ENCODE results near the gene BCL3.

The BCL3 gene

DNA sequence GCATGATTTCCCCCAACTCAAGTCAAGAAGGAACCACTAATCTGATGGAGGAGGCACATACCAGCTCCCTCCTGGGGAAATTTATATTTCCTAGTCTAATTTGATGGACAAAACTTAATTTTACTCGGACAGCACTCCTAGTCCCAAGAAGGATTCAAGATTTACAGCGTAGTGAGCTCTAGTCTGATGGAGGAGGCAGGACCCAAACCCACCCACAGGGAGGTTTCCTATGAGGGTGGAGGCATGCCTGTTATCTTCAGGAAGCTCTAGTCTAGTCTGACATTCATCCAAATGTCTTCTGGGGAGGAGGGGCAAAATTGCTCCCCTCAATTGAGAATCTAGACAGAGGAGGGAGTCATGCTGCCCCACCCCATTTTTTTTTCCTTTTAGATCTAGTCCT is 10.4 kb upstream of the BCL3 start:
- Histone ChIP-seq H4K20me1 (ENCODE audit: insufficient read depth) (no peaks in the 10 kb centered on the region), H3K36me3 (ENCODE audit: insufficient read depth) (no peaks in the 10 kb centered on the region), H3K27me3 (ENCODE audit: insufficient read depth, low read depth) (no peaks in the 10 kb centered on the region), H3K79me2 (ENCODE audit: insufficient read depth, low read depth) (no peaks in the 10 kb centered on the region), H2AFZ (ENCODE audit: low read depth) (no peak overlapping the region), H3K27ac (no peak overlapping the region), H3K9ac (no peak overlapping the region), H3K4me2 (no peak overlapping the region), H3K4me3 (IDR thresholded peaks at IDR 0.05; ENCODE audit: insufficient read depth, low read depth, low read length) (no peak overlapping the region), H3K4me1 (ENCODE audit: low read depth, poor library complexity, severe bottlenecking) (peaks cover 45% of the 10 kb centered on the region)
- TF ChIP-seq, protein P1, sequence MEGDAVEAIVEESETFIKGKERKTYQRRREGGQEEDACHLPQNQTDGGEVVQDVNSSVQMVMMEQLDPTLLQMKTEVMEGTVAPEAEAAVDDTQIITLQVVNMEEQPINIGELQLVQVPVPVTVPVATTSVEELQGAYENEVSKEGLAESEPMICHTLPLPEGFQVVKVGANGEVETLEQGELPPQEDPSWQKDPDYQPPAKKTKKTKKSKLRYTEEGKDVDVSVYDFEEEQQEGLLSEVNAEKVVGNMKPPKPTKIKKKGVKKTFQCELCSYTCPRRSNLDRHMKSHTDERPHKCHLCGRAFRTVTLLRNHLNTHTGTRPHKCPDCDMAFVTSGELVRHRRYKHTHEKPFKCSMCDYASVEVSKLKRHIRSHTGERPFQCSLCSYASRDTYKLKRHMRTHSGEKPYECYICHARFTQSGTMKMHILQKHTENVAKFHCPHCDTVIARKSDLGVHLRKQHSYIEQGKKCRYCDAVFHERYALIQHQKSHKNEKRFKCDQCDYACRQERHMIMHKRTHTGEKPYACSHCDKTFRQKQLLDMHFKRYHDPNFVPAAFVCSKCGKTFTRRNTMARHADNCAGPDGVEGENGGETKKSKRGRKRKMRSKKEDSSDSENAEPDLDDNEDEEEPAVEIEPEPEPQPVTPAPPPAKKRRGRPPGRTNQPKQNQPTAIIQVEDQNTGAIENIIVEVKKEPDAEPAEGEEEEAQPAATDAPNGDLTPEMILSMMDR (conservative IDR thresholded peaks at IDR 0.05; ENCODE audit: low read depth, low read length), result no peak

DNA sequence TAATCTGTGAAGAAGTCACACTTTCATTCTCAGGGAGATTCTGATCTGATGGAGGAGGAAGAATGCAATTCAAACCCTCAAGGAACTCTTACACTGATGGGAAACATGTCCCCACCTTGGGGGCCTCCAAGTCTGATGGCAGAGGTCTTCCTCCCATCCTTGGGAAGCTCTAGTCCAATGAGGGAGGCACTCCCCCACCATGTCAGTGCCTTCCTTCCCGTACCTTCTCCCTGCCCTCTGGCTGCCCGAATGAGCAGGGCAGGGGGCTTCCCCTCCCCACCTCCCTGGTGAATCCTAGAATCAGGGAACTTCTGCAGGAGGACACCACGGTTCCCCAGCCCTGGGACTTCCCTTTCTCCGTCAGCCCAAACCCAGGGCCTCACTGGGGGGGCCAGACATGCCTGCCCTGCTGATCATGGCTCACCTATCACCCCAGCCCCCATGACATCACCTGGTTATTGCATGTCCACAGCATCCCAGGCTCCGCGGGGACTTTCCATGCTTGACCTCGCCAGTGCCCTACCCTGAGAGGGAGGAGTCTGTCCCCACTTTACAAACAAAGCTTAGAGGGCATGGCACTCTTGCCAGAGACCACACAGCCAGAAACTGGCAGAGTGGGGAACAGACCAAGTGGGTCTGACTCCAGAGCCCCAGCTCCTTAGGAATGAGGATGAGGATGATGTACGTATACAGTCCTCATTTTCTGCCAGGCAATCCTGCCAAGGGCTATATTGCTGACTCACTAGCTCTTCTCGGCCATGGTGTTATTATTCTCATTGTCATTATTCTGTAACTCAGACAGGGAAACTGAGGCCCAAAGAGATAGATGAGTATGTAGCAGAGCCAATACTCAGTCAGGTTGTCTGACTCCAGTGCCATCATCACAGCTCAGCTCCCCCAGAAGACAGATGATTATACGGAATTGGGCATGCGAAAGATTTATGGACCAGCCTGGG is 9.6 kb upstream of the BCL3 start:
- Histone ChIP-seq H3K27ac (no peak overlapping the region), H3K9ac (no peak overlapping the region), H4K20me1 (ENCODE audit: insufficient read depth) (no peaks in the 10 kb centered on the region), H3K27me3 (ENCODE audit: insufficient read depth, low read depth) (no peaks in the 10 kb centered on the region), H2AFZ (ENCODE audit: low read depth) (no peak overlapping the region), H3K4me2 (peak overlapping the region; percentile 17; the same call in 1 of the 2 replicates), H3K4me3 (IDR thresholded peaks at IDR 0.05; ENCODE audit: insufficient read depth, low read depth, low read length) (no peak overlapping the region), H3K4me1 (ENCODE audit: low read depth, poor library complexity, severe bottlenecking) (peaks cover 47% of the 10 kb centered on the region), H3K36me3 (ENCODE audit: insufficient read depth) (no peaks in the 10 kb centered on the region), H3K79me2 (ENCODE audit: insufficient read depth, low read depth) (no peaks in the 10 kb centered on the region)
- TF ChIP-seq, protein P1 (conservative IDR thresholded peaks at IDR 0.05; ENCODE audit: low read depth, low read length), result no peak

DNA sequence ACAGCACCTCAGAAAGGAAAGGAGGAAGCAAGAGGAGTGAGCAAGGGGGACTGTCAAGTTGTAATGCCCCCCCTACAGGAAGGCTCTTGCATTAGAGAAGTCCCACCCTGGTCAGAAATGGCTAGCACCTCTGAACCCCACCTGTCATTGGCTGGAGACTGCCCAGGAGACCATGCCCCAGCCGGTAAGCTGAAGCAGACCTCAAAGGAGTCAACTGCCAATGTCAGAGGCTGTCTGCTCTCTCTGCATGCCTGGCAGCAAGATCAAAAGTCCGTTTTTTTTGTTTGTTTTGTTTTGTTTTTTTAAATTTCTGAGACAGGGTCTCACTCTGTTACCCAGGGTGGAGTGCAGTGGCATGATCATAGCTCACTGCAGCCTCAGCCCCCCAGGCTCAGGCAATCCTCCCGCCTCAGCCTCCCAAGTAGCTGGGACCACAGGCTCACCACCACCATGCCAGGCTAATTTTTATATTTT is 8.1 kb upstream of the BCL3 start:
- Histone ChIP-seq H3K9ac (no peak overlapping the region), H4K20me1 (ENCODE audit: insufficient read depth) (no peaks in the 10 kb centered on the region), H3K4me3 (IDR thresholded peaks at IDR 0.05; ENCODE audit: insufficient read depth, low read depth, low read length) (no peak overlapping the region), H3K4me2 (no peak overlapping the region), H3K36me3 (ENCODE audit: insufficient read depth) (no peaks in the 10 kb centered on the region), H2AFZ (ENCODE audit: low read depth) (no peak overlapping the region), H3K27me3 (ENCODE audit: insufficient read depth, low read depth) (no peaks in the 10 kb centered on the region), H3K4me1 (ENCODE audit: low read depth, poor library complexity, severe bottlenecking) (peaks cover 42% of the 10 kb centered on the region), H3K79me2 (ENCODE audit: insufficient read depth, low read depth) (no peaks in the 10 kb centered on the region), H3K27ac (no peak overlapping the region)
- TF ChIP-seq, protein P1 (conservative IDR thresholded peaks at IDR 0.05; ENCODE audit: low read depth, low read length), result 0 out of 2 replicates have a peak, but pooled peaks have one; percentile 15

DNA sequence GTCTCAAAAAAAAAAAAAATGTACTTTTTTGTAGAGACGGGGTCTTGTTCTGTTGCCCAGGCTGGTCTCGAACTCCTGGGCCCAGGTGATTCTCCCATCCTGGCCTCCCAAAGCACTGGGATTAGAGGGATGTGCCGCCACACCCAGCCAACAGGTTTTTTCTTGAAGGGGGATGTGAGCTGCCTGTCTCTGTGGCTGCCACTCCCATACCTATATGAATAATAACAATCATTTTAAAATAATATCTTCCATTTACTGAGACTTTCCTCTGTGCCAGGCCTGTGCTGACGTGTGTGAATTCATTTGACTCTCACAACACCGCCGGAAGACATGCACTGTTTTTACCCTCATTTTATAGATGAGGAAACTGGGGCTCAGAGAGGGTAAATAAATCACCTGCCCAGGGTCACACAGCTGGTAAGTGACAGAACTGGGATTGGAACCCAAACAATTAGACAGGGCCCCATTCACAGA is 7.2 kb upstream of the BCL3 start:
- Histone ChIP-seq H3K4me3 (IDR thresholded peaks at IDR 0.05; ENCODE audit: insufficient read depth, low read depth, low read length) (no peak overlapping the region), H3K27me3 (ENCODE audit: insufficient read depth, low read depth) (no peaks in the 10 kb centered on the region), H2AFZ (ENCODE audit: low read depth) (peak overlapping the region; percentile 18; the same call in 1 of the 2 replicates), H4K20me1 (ENCODE audit: insufficient read depth) (no peaks in the 10 kb centered on the region), H3K27ac (no peak overlapping the region), H3K4me1 (ENCODE audit: low read depth, poor library complexity, severe bottlenecking) (peaks cover 42% of the 10 kb centered on the region), H3K36me3 (ENCODE audit: insufficient read depth) (no peaks in the 10 kb centered on the region), H3K79me2 (ENCODE audit: insufficient read depth, low read depth) (no peaks in the 10 kb centered on the region), H3K4me2 (no peak overlapping the region), H3K9ac (no peak overlapping the region)
- TF ChIP-seq, protein P1 (conservative IDR thresholded peaks at IDR 0.05; ENCODE audit: low read depth, low read length), result no peak
